Endodermal cell (in vitro differentiated cells): Measurements from ENCODE around the gene LIG1. TPM values are rescaled to one million over a fixed set of nuclear protein-coding genes. Genes with fewer than 3 reads are reported as not detected.

ENCODE experiments used
- DNase-seq: peaks from one replicate; pipeline ENCODE4 v3.0.0-alpha.2; 2017
- H3K27ac ChIP-seq: 2 replicates; pipeline ENCODE4 v1.5.1; 2013; ENCODE audit warnings: mild to moderate bottlenecking, low read depth, low read length, moderate library complexity
- H3K27me3 ChIP-seq: 2 replicates; pipeline ENCODE4 v1.6.1; 2013; ENCODE audit warnings: mild to moderate bottlenecking, low read length, moderate library complexity; ENCODE audit not compliant: insufficient read depth, control insufficient read depth, poor library complexity, severe bottlenecking
- H3K36me3 ChIP-seq: 2 replicates; pipeline ENCODE4 v1.7.0; 2013; ENCODE audit warnings: mild to moderate bottlenecking, low read length, moderate library complexity; ENCODE audit not compliant: control insufficient read depth, insufficient read depth
- H3K4me1 ChIP-seq: one replicate; pipeline ENCODE4 v1.7.0; 2013; ENCODE audit warnings: low read length; ENCODE audit not compliant: control insufficient read depth, insufficient read depth
- H3K4me3 ChIP-seq: 2 replicates; pipeline ENCODE4 v1.5.1; 2013; ENCODE audit warnings: mild to moderate bottlenecking, low read length, moderate library complexity
- H3K9ac ChIP-seq: 2 replicates; pipeline ENCODE4 v1.6.1; 2013; ENCODE audit warnings: mild to moderate bottlenecking, low read length, moderate library complexity; ENCODE audit not compliant: poor library complexity, severe bottlenecking; ENCODE audit errors: extremely low read depth
- H3K9me3 ChIP-seq: 2 replicates; pipeline ENCODE4 v1.6.1; 2013; ENCODE audit warnings: mild to moderate bottlenecking, low read length, moderate library complexity; ENCODE audit not compliant: control insufficient read depth
- H3K27ac Mint-ChIP-seq: 2 replicates; pipeline ENCODE4 v1.8.0; 2020; ENCODE audit warnings: mixed read lengths
- H3K27me3 Mint-ChIP-seq: 2 replicates; pipeline ENCODE4 v1.8.0; 2021; ENCODE audit warnings: mild to moderate bottlenecking, mixed read lengths; ENCODE audit not compliant: insufficient read depth
- H3K36me3 Mint-ChIP-seq: 2 replicates; pipeline ENCODE4 v1.8.0; 2020; ENCODE audit warnings: low read depth, mixed read lengths
- H3K4me1 Mint-ChIP-seq: 2 replicates; pipeline ENCODE4 v1.8.0; 2020; ENCODE audit warnings: mixed read lengths
- H3K4me3 Mint-ChIP-seq: 2 replicates; pipeline ENCODE4 v1.8.0; 2020; ENCODE audit warnings: mild to moderate bottlenecking, moderate library complexity, mixed read lengths
- H3K9me3 Mint-ChIP-seq: 2 replicates; pipeline ENCODE4 v1.8.0; 2020; ENCODE audit warnings: mild to moderate bottlenecking, mixed read lengths
- CTCF ChIP-seq: fragments of 200-600 bp; sonication (generic); conservative IDR thresholded peaks from 2 replicates; pipeline ENCODE4 v1.5.0; 2021; ENCODE audit warnings: antibody characterized with exemption, mild to moderate bottlenecking
- WGBS, 2 experiments: methylation state at CpG; one replicate each; pipeline versions ENCODE4 v1.1.5 to v1.1.7; 2013; ENCODE audit warnings: missing lambda C conversion rate in 2 of 2, mixed read lengths in 1 of 2; ENCODE audit not compliant: insufficient coverage in 1 of 2, insufficient read length in 1 of 2; 5-methylcytosine and 5-hydroxymethylcytosine counted together
- total RNA-seq, 2 donors: library from RNA; stranded (reverse); fragmentation: NEBNext Ultra II Directional in 1 of 2; extraction: Animal tissue kit (Norgen Biotek cat#: 25700) in 1 of 2; gene quantifications; 2 replicates in 1 of 2; 3 replicates in 1 of 2; pipeline ENCODE4 v1.2.1, GENCODE V29; 2021

LIG1 gene
- total RNA-seq, 2 donors from 2014 or later, result 91.6 to 117 TPM

- Mint-ChIP-seq H3K4me1 (no peaks in the 10 kb centered on the region), H3K9me3 (no peaks in the 10 kb centered on the region), H3K27ac (no peak overlapping the region), H3K27me3 (no peaks in the 10 kb centered on the region), H3K4me3 (no peak overlapping the region), H3K36me3 (peaks cover 57% of the 10 kb centered on the region)
- H3K36me3 ChIP-seq, result peaks cover 31% of the 10 kb centered on the region
- no peak overlapping the region for H3K27ac ChIP-seq
- no peak for DNase-seq
- H3K4me1 ChIP-seq, result no peaks in the 10 kb centered on the region
- H3K4me3 ChIP-seq, result no peak overlapping the region
- 85 to 92% methylated on average over 9 to 12 of the region's 12 CpGs for WGBS, 2 experiments
- no peak for TF ChIP-seq CTCF
- H3K27me3 ChIP-seq, result no peaks in the 10 kb centered on the region
- H3K9me3 ChIP-seq, result no peaks in the 10 kb centered on the region
- no peak overlapping the region for H3K9ac ChIP-seq
Observed at GRCh38 chr19:48158210-48158790, 11.8 kb downstream of the LIG1 start.

GRCh38 chr19:48154003-48154402 is 16.1 kb downstream of the LIG1 start:
- no peaks in the 10 kb centered on the region for H3K27me3 Mint-ChIP-seq
- no peaks in the 10 kb centered on the region for H3K4me1 ChIP-seq
- TF ChIP-seq CTCF, result no peak
- WGBS, 2 experiments, result 93 to 100% methylated on average over 6 to 9 of the region's 9 CpGs
- no peaks in the 10 kb centered on the region for H3K9me3 ChIP-seq
- no peaks in the 10 kb centered on the region for H3K4me1 Mint-ChIP-seq
- peaks cover 44% of the 10 kb centered on the region for H3K36me3 Mint-ChIP-seq
- DNase-seq, result peak; percentile 38
- no peak overlapping the region for H3K4me3 Mint-ChIP-seq
- H3K36me3 ChIP-seq, result peaks cover 38% of the 10 kb centered on the region
- H3K27ac ChIP-seq, result no peak overlapping the region
- peak overlapping the region; percentile 5 for H3K27ac Mint-ChIP-seq
- no peaks in the 10 kb centered on the region for H3K27me3 ChIP-seq
- H3K9me3 Mint-ChIP-seq, result no peaks in the 10 kb centered on the region
- no peak overlapping the region for H3K4me3 ChIP-seq
- H3K9ac ChIP-seq, result no peak overlapping the region

GRCh38 chr19:48152551-48152950 is 17.6 kb downstream of the LIG1 start:
- WGBS, 2 experiments, result 49 to 74% methylated on average over 5 to 8 of the region's 8 CpGs
- Mint-ChIP-seq H3K36me3 (peaks cover 42% of the 10 kb centered on the region), H3K4me3 (no peak overlapping the region), H3K27me3 (no peaks in the 10 kb centered on the region), H3K9me3 (no peaks in the 10 kb centered on the region), H3K4me1 (no peaks in the 10 kb centered on the region), H3K27ac (peak overlapping the region; percentile 61)
- H3K27ac ChIP-seq, result no peak overlapping the region
- no peak overlapping the region for H3K4me3 ChIP-seq
- peak; percentile 87 for DNase-seq
- TF ChIP-seq CTCF, result peak; percentile 86
- no peaks in the 10 kb centered on the region for H3K27me3 ChIP-seq
- no peaks in the 10 kb centered on the region for H3K9me3 ChIP-seq
- no peak overlapping the region for H3K9ac ChIP-seq
- H3K36me3 ChIP-seq, result peaks cover 37% of the 10 kb centered on the region
- H3K4me1 ChIP-seq, result no peaks in the 10 kb centered on the region
